Stimulated activated CD4-positive, alpha-beta T cell treated with anti-CD3 and anti-CD28 coated beads, Interleukin-12 subunit alpha, Interleukin-12 subunit beta, amount 100 ng/mL, for 48 hours (primary cell): ENCODE measurements around the gene RPL22L1.
"Not testable (repeated sequence)": the region's sequence is repeated elsewhere in the genome, so short reads cannot be mapped to it uniquely, and the experiment has no call there.

ENCODE experiments used
- DNase-seq, 3 donors: peaks; one replicate each; pipeline ENCODE4 v3.0.0-alpha.2; 2020; ENCODE audit warnings: low read depth in 2 of 3, low spot score in 1 of 3

RPL22L1 gene

GRCh38 chr3:170836491-170836890 is 33.5 kb downstream of the RPL22L1 start:
- no peak for DNase-seq

GRCh38 chr3:170835336-170835735 is 34.7 kb downstream of the RPL22L1 start:
- no peak for DNase-seq

GRCh38 chr3:170830580-170830979 is 39.4 kb downstream of the RPL22L1 start:
- DNase-seq = no peak

GRCh38 chr3:170829546-170830272 is 40.3 kb downstream of the RPL22L1 start:
- no peak for DNase-seq

GRCh38 chr3:170826047-170826446 is 43.9 kb downstream of the RPL22L1 start:
- DNase-seq = no peak

GRCh38 chr3:170823562-170823961 is 46.4 kb downstream of the RPL22L1 start:
- DNase-seq = not testable (repeated sequence)

- not testable (repeated sequence) for DNase-seq
These were observed 51.7 kb downstream of the RPL22L1 start for GRCh38 chr3:170818325-170818724.

GRCh38 chr3:170817471-170817870 is 52.5 kb downstream of the RPL22L1 start:
- not testable (repeated sequence) for DNase-seq

GRCh38 chr3:170816841-170817240 is 53.2 kb downstream of the RPL22L1 start:
- DNase-seq = no peak

- DNase-seq = no peak
These were observed 53.7 kb downstream of the RPL22L1 start for GRCh38 chr3:170816341-170816740.

- DNase-seq = no peak
These were observed 54.1 kb downstream of the RPL22L1 start for GRCh38 chr3:170815936-170816335.

GRCh38 chr3:170815340-170815739 is 54.7 kb downstream of the RPL22L1 start:
- DNase-seq = no peak
